GM06990 (cell line): Measurements from ENCODE around the gene DZIP3.
"Not testable (repeated sequence)": the region's sequence is repeated elsewhere in the genome, so short reads cannot be mapped to it uniquely, and the experiment has no call there.

ENCODE experiments used
- DNase-seq: peaks from one replicate; pipeline ENCODE4 v3.0.0-alpha.2; 2011; ENCODE audit not compliant: insufficient read length; ENCODE audit errors: extremely low read depth
- H3K27me3 ChIP-seq: replicated peaks from 2 replicates; pipeline ENCODE4 v1.6.0; 2011; ENCODE audit warnings: low read length; ENCODE audit not compliant: control insufficient read depth, insufficient read depth
- H3K36me3 ChIP-seq: 2 replicates; pipeline ENCODE4 v1.5.1; 2011; ENCODE audit warnings: low read length; ENCODE audit not compliant: control insufficient read depth, insufficient read depth
- H3K4me3 ChIP-seq: replicated peaks from 2 replicates; pipeline ENCODE4 v1.5.1; 2011; ENCODE audit warnings: low read depth, mild to moderate bottlenecking, control low read depth, low read length
- CTCF ChIP-seq: IDR thresholded peaks from 2 replicates; pipeline ENCODE4 v1.5.1; 2011; ENCODE audit warnings: low read length, control low read depth, mild to moderate bottlenecking, inconsistent platforms; ENCODE audit not compliant: insufficient read depth, poor library complexity, severe bottlenecking

The DZIP3 gene

GRCh38 chr3:108610651-108611050, 21.1 kb downstream of the DZIP3 start:
- Histone ChIP-seq H3K27me3 (no peaks in the 10 kb centered on the region), H3K4me3 (no peak overlapping the region), H3K36me3 (no peaks in the 10 kb centered on the region; the same call in 1 of the 2 replicates)
- DNase-seq: no peak
- no peak for TF ChIP-seq CTCF

- not testable (repeated sequence) for DNase-seq, H3K36me3 ChIP-seq, H3K27me3 ChIP-seq, H3K4me3 ChIP-seq
Observed at GRCh38 chr3:108616090-108616489, 26.6 kb downstream of the DZIP3 start.

- no peak for DNase-seq
- H3K27me3 ChIP-seq: no peaks in the 10 kb centered on the region
- no peak overlapping the region for H3K4me3 ChIP-seq
- no peaks in the 10 kb centered on the region for H3K36me3 ChIP-seq
- no peak for TF ChIP-seq CTCF
Observed at GRCh38 chr3:108620250-108620649, 30.7 kb downstream of the DZIP3 start.

- DNase-seq: no peak
- no peak for TF ChIP-seq CTCF
- Histone ChIP-seq H3K27me3 (no peaks in the 10 kb centered on the region), H3K4me3 (no peak overlapping the region), H3K36me3 (no peaks in the 10 kb centered on the region)
Observed at GRCh38 chr3:108623504-108623903, 34.0 kb downstream of the DZIP3 start.

GRCh38 chr3:108629974-108630373, 40.5 kb downstream of the DZIP3 start:
- TF ChIP-seq CTCF: no peak
- Histone ChIP-seq H3K4me3 (no peak overlapping the region), H3K27me3 (no peaks in the 10 kb centered on the region), H3K36me3 (no peaks in the 10 kb centered on the region)
- DNase-seq: no peak

GRCh38 chr3:108642526-108642925, 53.0 kb downstream of the DZIP3 start:
- no peaks in the 10 kb centered on the region for H3K27me3 ChIP-seq
- no peak for DNase-seq
- H3K4me3 ChIP-seq: no peak overlapping the region
- TF ChIP-seq CTCF: no peak
- H3K36me3 ChIP-seq: no peaks in the 10 kb centered on the region
